Fibroblast of skin of scalp (primary cell): Measurements from ENCODE around the gene MADD. TPM values are rescaled to one million over a fixed set of nuclear protein-coding genes. Genes with fewer than 3 reads are reported as not detected.
A peak's percentile ranks its signal among the peaks of the same experiment; 100 is the strongest.

Experiments
- DNase-seq: peaks from one replicate; pipeline ENCODE4 v3.0.0-alpha.2; 2013
- polyA plus RNA-seq, 2 experiments: library from polyadenylated mRNA; unstranded; fragments of 120-200 nt; gene quantifications; one replicate each; pipeline ENCODE4 v1.2.1, GENCODE V29; 2013; ENCODE audit not compliant: insufficient read length in 2 of 2

Gene MADD
- polyA plus RNA-seq (2013, experiment 1 of 2; ENCODE audit: insufficient read length): 25.5 TPM
- polyA plus RNA-seq (2013, experiment 2 of 2; ENCODE audit: insufficient read length): 26.7 TPM

GRCh38 chr11:47269829-47270305 lies at the start of gene MADD:
Gene MADD (plus strand): TSS chr11:47270133.
- peak; percentile 88 for DNase-seq

DNA sequence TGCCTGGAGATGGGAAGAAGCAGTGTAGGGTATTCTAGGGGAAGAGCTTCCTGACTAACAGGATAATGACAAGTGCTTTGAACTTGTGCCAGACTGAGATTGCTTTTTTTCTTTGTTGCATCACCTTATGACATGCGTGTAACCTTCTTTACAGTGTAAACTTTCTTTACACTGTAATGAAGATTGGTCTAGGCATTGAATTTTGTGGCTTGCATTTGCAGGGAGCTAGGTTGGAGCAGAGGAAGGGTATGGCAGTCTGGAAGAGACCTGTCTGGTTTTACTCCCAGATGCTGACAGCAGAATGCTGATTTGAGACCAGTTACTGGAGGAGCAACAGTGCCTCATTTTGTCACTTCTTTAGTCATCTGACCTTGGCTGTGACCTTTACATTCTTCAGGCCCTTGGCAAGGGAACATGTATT lies 49.5 kb upstream of the MADD start:
- DNase-seq: peak; percentile 74

GRCh38 chr11:47222696-47223095 lies 47.2 kb upstream of the MADD start:
- peak; percentile 71 for DNase-seq

DNA sequence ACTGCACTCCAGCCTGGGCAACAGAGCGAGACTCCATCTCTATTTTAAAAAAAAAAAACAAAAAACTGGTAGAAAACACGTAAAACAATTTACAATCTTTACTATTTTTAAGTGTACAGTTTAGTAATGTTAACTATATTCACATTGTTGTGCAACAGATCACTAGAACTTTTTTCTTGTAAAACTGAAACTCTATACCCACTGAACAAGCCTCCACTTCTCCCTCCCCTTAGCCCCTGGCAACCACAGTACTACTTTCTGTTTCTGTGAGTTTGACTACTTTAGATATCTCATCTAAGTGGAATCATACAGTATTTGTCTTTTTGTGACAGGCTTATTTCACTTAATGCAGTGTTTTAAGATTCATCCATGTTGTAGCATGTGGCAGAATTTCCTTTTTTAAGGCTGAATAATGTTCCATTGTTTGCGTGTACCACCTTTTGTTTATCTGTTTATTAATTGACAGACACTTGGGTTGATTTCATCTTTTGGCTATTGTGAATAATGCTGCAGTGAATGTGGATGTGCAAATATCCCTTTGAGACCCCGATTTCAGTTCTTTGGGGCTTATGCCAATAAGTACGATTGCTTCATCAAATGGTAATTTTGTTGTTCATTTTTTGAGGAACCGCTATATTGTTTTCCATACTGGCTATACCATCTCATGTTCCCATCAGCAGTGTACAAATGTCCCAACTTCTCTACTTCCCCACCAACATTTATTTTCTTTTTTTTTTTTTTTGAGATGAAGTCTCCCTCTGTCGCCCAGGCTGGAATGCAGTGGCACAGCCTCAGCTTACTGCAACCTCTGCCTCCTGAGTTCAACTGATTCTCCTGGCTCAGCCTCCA lies 44.2 kb upstream of the MADD start:
- peak; percentile 27 for DNase-seq

DNA sequence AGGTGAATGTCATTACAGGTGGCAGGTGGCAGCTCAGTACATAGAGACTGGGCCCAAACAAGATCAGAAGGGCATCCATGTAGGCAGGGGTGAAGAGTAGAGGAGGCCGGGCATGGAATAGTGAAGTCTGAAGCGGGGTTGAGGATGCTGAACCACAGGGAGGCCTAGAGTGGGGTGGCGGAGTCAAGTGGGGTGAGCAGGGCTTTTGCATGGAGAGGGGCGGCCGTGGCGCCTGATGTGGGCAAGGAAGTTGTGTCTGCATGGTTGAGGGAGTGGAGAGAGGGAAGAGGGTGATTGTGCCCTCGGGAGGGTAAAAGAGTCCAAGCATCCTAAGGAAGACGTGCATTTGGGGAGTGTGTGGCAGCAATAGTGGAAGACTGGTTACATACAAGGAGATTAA lies 40.8 kb upstream of the MADD start:
- no peak for DNase-seq

GRCh38 chr11:47233051-47233450 lies 36.9 kb upstream of the MADD start:
- DNase-seq: no peak

DNA sequence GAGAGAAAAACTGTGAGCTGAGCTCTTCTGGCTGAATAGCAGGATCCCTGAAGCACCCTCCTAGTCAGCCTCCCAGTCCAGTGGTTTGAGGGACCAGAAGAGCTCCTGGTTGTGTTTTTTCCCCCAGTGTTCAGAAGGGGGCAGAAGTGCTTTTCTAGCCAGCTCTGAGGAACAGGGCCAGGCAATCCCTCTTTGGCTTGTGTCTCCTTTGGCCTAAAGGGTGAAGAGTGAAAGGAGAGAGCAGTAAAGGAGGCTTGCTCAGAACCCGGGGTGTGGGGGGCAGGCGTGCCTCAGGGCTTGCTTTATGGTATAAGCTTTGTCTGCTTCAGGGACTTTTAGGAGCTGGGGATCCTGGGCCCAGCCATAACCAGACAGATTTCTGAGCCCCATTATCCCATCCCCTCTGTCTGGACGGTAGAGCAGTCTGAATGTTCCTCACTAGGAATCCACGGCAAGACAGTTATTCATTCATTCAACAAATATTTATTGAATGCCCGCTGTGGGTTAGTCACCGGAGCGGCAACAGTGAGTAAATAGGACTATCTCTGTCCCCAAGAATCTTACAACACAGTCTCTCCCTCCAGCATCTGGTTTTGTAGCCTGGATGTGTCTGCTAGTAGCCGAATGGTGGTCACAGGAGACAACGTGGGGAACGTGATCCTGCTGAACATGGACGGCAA lies 35.8 kb upstream of the MADD start:
- DNase-seq: peak; percentile 81

DNA sequence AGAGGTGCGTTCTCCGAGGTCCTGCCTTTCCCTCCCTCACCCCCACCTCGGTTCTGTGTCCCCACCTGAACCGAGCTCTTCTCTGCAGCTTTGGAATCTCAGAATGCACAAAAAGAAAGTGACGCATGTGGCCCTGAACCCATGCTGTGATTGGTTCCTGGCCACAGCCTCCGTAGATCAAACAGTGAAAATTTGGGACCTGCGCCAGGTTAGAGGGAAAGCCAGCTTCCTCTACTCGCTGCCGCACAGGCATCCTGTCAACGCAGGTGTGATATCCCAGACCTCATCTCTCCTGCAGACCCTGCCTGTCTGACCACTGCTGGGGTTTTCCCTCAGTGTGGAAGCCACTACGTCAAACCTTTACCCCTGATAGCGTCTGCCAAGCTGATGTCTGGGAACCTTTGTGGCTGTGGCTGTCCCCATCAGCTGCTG lies 35.2 kb upstream of the MADD start:
- no peak for DNase-seq

GRCh38 chr11:47235163-47235562 lies 34.8 kb upstream of the MADD start:
- no peak for DNase-seq

- DNase-seq: no peak
These were observed 33.5 kb upstream of the MADD start for GRCh38 chr11:47236482-47236881.

- no peak for DNase-seq
These were observed 30.1 kb upstream of the MADD start for GRCh38 chr11:47239852-47240251.

DNA sequence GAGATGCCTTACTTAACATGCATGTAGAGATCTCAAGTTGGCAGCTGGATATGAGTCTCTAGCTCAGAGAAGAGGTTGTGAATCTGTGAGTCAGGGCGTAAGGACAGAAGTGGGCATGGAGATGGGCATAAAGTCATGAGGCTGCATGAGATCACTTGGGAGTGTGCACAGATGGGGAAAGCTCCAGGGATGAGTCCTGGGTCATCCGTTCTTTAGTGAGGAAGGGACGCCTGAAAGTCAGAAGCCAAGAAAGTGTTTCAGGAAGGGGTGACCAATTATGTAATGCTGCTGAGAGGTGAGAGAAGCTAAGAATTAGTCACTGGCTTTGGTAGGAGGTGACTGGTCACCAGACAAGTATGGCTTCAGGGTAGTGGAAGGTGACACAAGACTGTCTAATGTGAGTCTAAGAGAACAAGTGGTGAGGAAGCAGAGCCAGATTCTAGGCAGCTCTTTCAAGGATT lies 28.1 kb upstream of the MADD start:
- DNase-seq: no peak

- DNase-seq: no peak
These were observed 27.2 kb upstream of the MADD start for GRCh38 chr11:47242596-47243192.

DNA sequence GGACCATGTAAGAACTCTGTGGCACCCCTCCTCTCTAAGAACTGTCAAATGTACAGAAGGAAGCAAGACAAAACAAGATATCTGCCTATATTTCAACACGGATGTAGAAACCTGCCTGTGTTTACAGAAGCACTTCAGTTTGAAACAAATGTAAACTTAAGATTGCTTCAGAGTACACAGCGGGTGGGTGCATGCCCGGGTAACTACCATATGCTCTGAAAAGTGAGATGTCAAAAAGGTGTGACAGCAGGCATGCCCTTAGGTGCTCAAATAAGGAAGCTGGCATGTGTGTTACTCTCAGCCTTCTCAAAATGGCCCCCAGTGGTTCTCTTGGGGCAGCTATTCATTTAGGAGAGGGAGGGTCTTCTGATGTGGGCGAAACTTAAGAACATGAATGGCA lies 26.5 kb upstream of the MADD start:
- DNase-seq: no peak

DNA sequence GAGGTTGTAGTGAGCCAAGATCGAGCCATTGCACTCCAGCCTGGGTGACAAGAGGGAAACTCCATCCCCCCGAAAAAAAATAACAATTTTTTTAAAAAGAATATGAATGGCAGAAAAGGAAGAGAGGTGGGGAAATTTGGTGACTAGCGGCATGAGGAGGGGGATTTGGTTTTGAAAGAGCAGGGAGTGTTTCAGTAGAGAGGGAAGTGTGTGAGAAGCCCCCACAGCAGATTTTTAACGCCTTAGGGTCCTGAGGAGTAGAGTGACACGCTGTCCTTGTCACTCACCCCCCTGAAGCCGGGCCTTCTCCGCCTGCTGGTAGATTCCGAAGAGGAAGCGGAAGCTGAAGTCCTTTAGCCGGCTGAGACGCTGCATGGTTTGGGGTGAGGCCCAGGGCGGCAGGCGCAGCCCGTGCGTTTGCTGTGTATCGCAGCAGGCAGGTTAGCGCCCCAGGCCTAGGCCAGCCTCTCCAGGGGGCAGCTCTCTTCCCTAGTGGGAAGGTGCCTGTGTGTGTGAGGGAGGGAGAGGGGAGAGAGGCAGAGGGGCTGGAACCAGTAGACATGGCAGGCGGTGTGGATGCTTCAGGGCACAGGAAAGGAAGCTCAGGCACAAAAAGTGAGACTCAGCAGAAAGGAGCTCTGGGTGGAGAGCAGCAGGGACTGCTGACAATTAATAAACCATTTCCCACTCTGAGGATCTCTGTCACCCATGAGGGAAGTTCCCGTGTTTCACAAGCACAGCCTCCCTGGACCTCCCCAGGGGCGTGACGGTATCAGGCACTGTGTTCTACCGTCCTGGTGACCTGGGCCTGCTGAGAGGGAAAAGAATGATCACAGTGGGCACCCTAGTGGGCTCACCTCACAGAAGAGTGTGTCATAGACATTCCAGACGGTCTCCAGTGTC lies 25.2 kb upstream of the MADD start:
- no peak for DNase-seq

GRCh38 chr11:47245611-47246357 lies 24.1 kb upstream of the MADD start:
- DNase-seq: no peak

- DNase-seq: no peak
These were observed 22.4 kb upstream of the MADD start for GRCh38 chr11:47247502-47247901.

DNA sequence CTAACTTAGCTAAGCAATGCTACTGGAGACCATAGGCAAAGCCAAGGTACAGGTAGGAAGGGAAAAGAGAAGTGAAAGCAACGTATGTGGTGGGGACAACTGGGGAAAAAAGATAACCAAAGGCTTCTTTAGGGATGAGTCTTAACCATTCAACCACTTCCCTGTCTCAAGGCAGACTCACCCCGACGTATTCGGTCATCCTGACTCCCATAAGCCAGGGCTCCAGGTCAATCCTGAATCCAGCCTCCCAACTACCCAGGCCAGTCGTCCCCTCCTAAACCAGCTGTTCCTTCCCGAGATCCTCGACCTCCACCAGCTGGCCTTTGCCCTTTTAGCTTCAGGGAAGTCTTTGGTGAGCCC lies 21.6 kb upstream of the MADD start:
- no peak for DNase-seq

- peak; percentile 88 for DNase-seq
These were observed 21.1 kb upstream of the MADD start, which contains the start of gene ACP2 for GRCh38 chr11:47248664-47249377. Gene ACP2 (minus strand): TSS chr11:47248814. CDS start chr11:47248789, 25 bp downstream.

DNA sequence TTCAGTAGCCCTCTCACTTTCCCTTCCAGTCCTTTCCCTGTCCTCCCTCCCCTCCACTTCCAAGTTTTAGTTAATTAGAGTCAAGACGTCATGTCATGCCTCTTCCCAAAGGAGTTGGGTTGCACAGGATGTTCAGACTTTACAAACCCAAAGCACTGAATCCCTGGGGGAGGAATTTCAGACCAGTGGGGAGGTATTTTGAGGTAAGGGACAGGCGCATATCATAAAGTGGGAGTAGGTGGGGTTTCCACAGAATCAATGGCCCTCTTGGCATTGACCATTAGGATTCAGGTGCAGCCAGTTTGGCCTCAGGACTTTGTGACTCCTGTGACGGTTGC lies 20.6 kb upstream of the MADD start:
- no peak for DNase-seq

DNA sequence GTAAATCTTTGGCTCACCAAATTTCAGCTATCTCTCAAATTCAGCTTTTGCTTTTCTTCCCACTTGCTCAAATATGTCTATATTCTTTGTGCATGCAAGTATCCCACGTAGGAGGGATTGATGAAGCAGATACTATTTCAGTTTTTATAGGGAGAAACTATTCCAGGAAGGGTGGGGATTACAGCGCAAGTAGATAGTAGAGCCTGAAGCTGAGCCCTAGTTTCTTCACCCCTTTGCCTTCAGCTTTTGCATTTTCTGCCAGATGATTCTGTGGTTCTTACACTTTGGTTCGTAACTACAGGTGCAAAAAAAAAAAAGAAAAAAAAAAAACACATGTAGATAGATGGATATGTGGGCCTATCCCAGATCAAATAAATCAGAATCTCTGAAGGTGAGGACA lies 18.2 kb upstream of the MADD start:
- DNase-seq: no peak
